Bronchial epithelial cell (primary cell): ENCODE measurements around the gene SAXO2. TPM values are rescaled to one million over a fixed set of nuclear protein-coding genes. Genes with fewer than 3 reads are reported as not detected.

Source experiments
- DNase-seq: peaks from one replicate; pipeline ENCODE4 v3.0.0-alpha.2; 2010; ENCODE audit warnings: low read depth
- FAIRE-seq: peaks from 2 replicates; lab custom pipeline; 2011; peaks lifted over from hg19 to GRCh38; lab: Jason Lieb, UNC
- H3K27me3 ChIP-seq: 2 replicates; pipeline ENCODE4 v1.5.1; 2011; ENCODE audit warnings: low read length; ENCODE audit not compliant: control insufficient read depth, insufficient read depth
- H3K36me3 ChIP-seq: 2 replicates; pipeline ENCODE4 v1.5.1; 2011; ENCODE audit warnings: low read length; ENCODE audit not compliant: control insufficient read depth, insufficient read depth
- H3K4me3 ChIP-seq: 2 replicates; pipeline ENCODE4 v1.5.1; 2011; ENCODE audit warnings: mild to moderate bottlenecking, low read depth, low read length, control low read depth
- CTCF ChIP-seq: IDR thresholded peaks from 2 replicates; pipeline ENCODE4 v1.5.1; 2011; ENCODE audit warnings: mild to moderate bottlenecking, moderate library complexity, low read length, control low read depth, inconsistent platforms; ENCODE audit not compliant: insufficient read depth, severe bottlenecking
- total RNA-seq: library from RNA; depleted of rRNA; stranded (reverse); fragments of >200 nt; gene quantifications from 2 replicates; pipeline ENCODE4 v1.2.1, GENCODE V29; 2014

Gene SAXO2
- total RNA-seq, 1 donor from 2014 or later: 0.26 TPM

GRCh38 chr15:82301296-82302016 lies 38.8 kb downstream of the SAXO2 start:
- TF ChIP-seq CTCF: no peak
- DNase-seq (no peak), FAIRE-seq (no peak)

GRCh38 chr15:82303956-82304777 lies 41.5 kb downstream of the SAXO2 start:
- FAIRE-seq (no peak), DNase-seq (no peak)
- H3K4me3 ChIP-seq: no peak overlapping the region
- H3K36me3 ChIP-seq: no peaks in the 10 kb centered on the region
- TF ChIP-seq CTCF: no peak
- H3K27me3 ChIP-seq: no peaks in the 10 kb centered on the region

More at GRCh38 chr15:82301296-82302016, 38.8 kb downstream of the SAXO2 start:
- no peaks in the 10 kb centered on the region for H3K27me3 ChIP-seq
- H3K4me3 ChIP-seq: no peak overlapping the region
- H3K36me3 ChIP-seq: no peaks in the 10 kb centered on the region

- FAIRE-seq: no peak
Observed at GRCh38 chr15:82304778-82305090, 42.1 kb downstream of the SAXO2 start.

GRCh38 chr15:82305621-82306048 lies 43.0 kb downstream of the SAXO2 start:
- Histone ChIP-seq H3K36me3 (no peaks in the 10 kb centered on the region), H3K27me3 (no peaks in the 10 kb centered on the region), H3K4me3 (no peak overlapping the region)
- TF ChIP-seq CTCF: no peak
- DNase-seq (no peak), FAIRE-seq (no peak)

More at GRCh38 chr15:82304778-82305090, 42.1 kb downstream of the SAXO2 start:
- TF ChIP-seq CTCF: no peak
- H3K27me3 ChIP-seq: no peaks in the 10 kb centered on the region
- H3K4me3 ChIP-seq: no peak overlapping the region
- H3K36me3 ChIP-seq: no peaks in the 10 kb centered on the region
- no peak for DNase-seq

GRCh38 chr15:82306791-82307713 lies 44.4 kb downstream of the SAXO2 start:
- FAIRE-seq: no peak
- no peak overlapping the region for H3K4me3 ChIP-seq
- DNase-seq: no peak
- no peaks in the 10 kb centered on the region for H3K27me3 ChIP-seq
- no peak for TF ChIP-seq CTCF
- no peaks in the 10 kb centered on the region for H3K36me3 ChIP-seq
